HepG2 (cell line): Measurements from ENCODE around the gene CEP97. TPM values are rescaled to one million over a fixed set of nuclear protein-coding genes. Genes with fewer than 3 reads are reported as not detected.
A peak's percentile ranks its signal among the peaks of the same experiment; 100 is the strongest.

Source experiments
- FOXA3 ChIP-seq: IDR thresholded peaks from 2 replicates; pipeline ENCODE4 v1.6.1; 2016; ENCODE audit warnings: missing genetic modification reagents, missing compliant biosample characterization
- FOXK1 ChIP-seq: sonication (generic); formaldehyde crosslinking; IDR thresholded peaks from 2 replicates; pipeline ENCODE4 v1.4.0; 2020; ENCODE audit warnings: low read depth, missing genetic modification reagents, borderline replicate concordance
- KLF13 ChIP-seq: sonication (generic); formaldehyde crosslinking; IDR thresholded peaks from 2 replicates; pipeline ENCODE4 v1.4.0; 2020; ENCODE audit warnings: mild to moderate bottlenecking, missing genetic modification reagents
- NR2C2 ChIP-seq: sonication (generic); formaldehyde crosslinking; IDR thresholded peaks from 2 replicates; pipeline ENCODE4 v1.4.0; 2020; ENCODE audit warnings: missing genetic modification reagents, mild to moderate bottlenecking, moderate library complexity, borderline replicate concordance
- RELA ChIP-seq: sonication (generic); formaldehyde crosslinking; IDR thresholded peaks from 2 replicates; pipeline ENCODE4 v1.4.0; 2020; ENCODE audit warnings: missing genetic modification reagents
- SOX6 ChIP-seq, 2 experiments: fragments of 450-650 bp in 1 of 2; sonication (generic) in 1 of 2; formaldehyde crosslinking in 1 of 2; IDR thresholded peaks; 2 replicates each; pipeline versions ENCODE4 v1.4.0 to v1.6.1; 2017 to 2020; ENCODE audit warnings: antibody characterized with exemption in 1 of 2, mild to moderate bottlenecking in 1 of 2, missing genetic modification reagents in 1 of 2
- ZBTB40 ChIP-seq, 2 experiments: fragments of 450-650 bp in 1 of 2; sonication (generic) in 1 of 2; formaldehyde crosslinking in 1 of 2; IDR thresholded peaks; 2 replicates each; pipeline versions ENCODE4 v1.6.1 to v1.8.0; 2016 to 2022; ENCODE audit warnings: antibody characterized with exemption in 1 of 2, mild to moderate bottlenecking in 1 of 2, missing genetic modification reagents in 1 of 2
- ZBTB8A ChIP-seq: sonication (generic); formaldehyde crosslinking; IDR thresholded peaks from 2 replicates; pipeline ENCODE4 v1.4.0; 2020; ENCODE audit warnings: mild to moderate bottlenecking, low read depth, missing genetic modification reagents, borderline replicate concordance
- ZNF136 ChIP-seq: sonication (generic); formaldehyde crosslinking; IDR thresholded peaks from 2 replicates; pipeline ENCODE4 v1.8.1; 2022; ENCODE audit warnings: low read depth, mild to moderate bottlenecking, moderate library complexity, missing genetic modification reagents
- ZNF335 ChIP-seq: sonication (generic); formaldehyde crosslinking; IDR thresholded peaks from 2 replicates; pipeline ENCODE4 v1.4.0; 2020; ENCODE audit warnings: missing genetic modification reagents
- ZNF350 ChIP-seq: sonication (generic); formaldehyde crosslinking; IDR thresholded peaks from 2 replicates; pipeline ENCODE4 v1.4.0; 2020; ENCODE audit warnings: mild to moderate bottlenecking, low read depth, missing genetic modification reagents, borderline replicate concordance
- ZNF615 ChIP-seq: sonication (generic); formaldehyde crosslinking; IDR thresholded peaks from 2 replicates; pipeline ENCODE4 v1.5.0; 2020; ENCODE audit warnings: mild to moderate bottlenecking, missing genetic modification reagents, borderline replicate concordance
- polyA plus RNA-seq, 8 experiments: library from polyadenylated mRNA; depleted of rRNA in 3 of 8; stranded (reverse) in 7 of 8; unstranded in 1 of 8; fragments of >200 nt; fragmentation: Illumina TruSeq in 4 of 8; extraction: Trizol in 4 of 8; gene quantifications; 2 replicates each; pipeline versions ENCODE4 v1.2.1 to v1.2.3, GENCODE V29; 2011 to 2016; ENCODE audit warnings: low read depth in 4 of 8, missing spikeins in 1 of 8, mixed read lengths in 1 of 8; ENCODE audit not compliant: insufficient read depth in 1 of 8
- total RNA-seq, 5 experiments: library from RNA; depleted of rRNA; stranded (reverse); fragments of >200 nt; fragmentation: Illumina TruSeq; extraction: Trizol; gene quantifications; 2 replicates each; pipeline ENCODE4 v1.2.3, GENCODE V29; 2016; ENCODE audit warnings: low read depth in 1 of 5
- TF ChIP-seq, protein P1 (sequence below): sonication (generic); formaldehyde crosslinking; IDR thresholded peaks from 2 replicates; pipeline ENCODE4 v1.4.0; 2020; ENCODE audit warnings: low read depth, missing genetic modification reagents

The CEP97 gene
- total and polyA plus RNA-seq, 2 of the 13 experiments (the other 11 are each of a cell fraction or from before 2014, with no cell fraction given), result 0.99 to 6.5 TPM

- TF ChIP-seq, protein P1, sequence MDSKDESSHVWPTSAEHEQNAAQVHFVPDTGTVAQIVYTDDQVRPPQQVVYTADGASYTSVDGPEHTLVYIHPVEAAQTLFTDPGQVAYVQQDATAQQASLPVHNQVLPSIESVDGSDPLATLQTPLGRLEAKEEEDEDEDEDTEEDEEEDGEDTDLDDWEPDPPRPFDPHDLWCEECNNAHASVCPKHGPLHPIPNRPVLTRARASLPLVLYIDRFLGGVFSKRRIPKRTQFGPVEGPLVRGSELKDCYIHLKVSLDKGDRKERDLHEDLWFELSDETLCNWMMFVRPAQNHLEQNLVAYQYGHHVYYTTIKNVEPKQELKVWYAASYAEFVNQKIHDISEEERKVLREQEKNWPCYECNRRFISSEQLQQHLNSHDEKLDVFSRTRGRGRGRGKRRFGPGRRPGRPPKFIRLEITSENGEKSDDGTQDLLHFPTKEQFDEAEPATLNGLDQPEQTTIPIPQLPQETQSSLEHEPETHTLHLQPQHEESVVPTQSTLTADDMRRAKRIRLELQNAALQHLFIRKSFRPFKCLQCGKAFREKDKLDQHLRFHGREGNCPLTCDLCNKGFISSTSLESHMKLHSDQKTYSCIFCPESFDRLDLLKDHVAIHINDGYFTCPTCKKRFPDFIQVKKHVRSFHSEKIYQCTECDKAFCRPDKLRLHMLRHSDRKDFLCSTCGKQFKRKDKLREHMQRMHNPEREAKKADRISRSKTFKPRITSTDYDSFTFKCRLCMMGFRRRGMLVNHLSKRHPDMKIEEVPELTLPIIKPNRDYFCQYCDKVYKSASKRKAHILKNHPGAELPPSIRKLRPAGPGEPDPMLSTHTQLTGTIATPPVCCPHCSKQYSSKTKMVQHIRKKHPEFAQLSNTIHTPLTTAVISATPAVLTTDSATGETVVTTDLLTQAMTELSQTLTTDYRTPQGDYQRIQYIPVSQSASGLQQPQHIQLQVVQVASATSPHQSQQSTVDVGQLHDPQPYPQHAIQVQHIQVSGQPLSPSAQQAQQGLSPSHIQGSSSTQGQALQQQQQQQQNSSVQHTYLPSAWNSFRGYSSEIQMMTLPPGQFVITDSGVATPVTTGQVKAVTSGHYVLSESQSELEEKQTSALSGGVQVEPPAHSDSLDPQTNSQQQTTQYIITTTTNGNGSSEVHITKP (CRISPR knock-in tag), result peak; percentile 39; the same call in 1 of the 2 replicates
- peak; percentile 88 for TF ChIP-seq ZNF350
- TF ChIP-seq RELA (CRISPR knock-in tag), result peak; percentile 49; the same call in 1 of the 2 replicates
- TF ChIP-seq ZNF335 (CRISPR knock-in tag), result 0 out of 2 replicates have a peak, but pooled peaks have one; percentile 44
- TF ChIP-seq SOX6 (IDR thresholded peaks at IDR 0.05), result no peak
- TF ChIP-seq SOX6 (CRISPR knock-in tag; IDR thresholded peaks at IDR 0.05), result peak; percentile 60
- TF ChIP-seq FOXA3, result 0 out of 2 replicates have a peak, but pooled peaks have one; percentile 20
- peak; percentile 75 for TF ChIP-seq FOXK1 (CRISPR knock-in tag)
- peak; percentile 87 for TF ChIP-seq ZBTB40 (IDR thresholded peaks at IDR 0.05)
- TF ChIP-seq ZBTB40 (CRISPR knock-in tag; IDR thresholded peaks at IDR 0.05), result peak; percentile 7; the same call in 1 of the 2 replicates
- peak; percentile 65; the same call in 1 of the 2 replicates for TF ChIP-seq NR2C2 (CRISPR knock-in tag)
- peak; percentile 75; the same call in 1 of the 2 replicates for TF ChIP-seq ZNF136 (CRISPR knock-in tag)
- no peak for TF ChIP-seq KLF13 (CRISPR knock-in tag)
- no peak for TF ChIP-seq ZBTB8A
- 0 out of 2 replicates have a peak, but pooled peaks have one; percentile 2 for TF ChIP-seq ZNF615 (CRISPR knock-in tag)
These were observed 47.5 kb upstream of the CEP97 start, which contains the start of gene ZBTB11 (continued) for GRCh38 chr3:101676765-101677435.
